ENCODE results near the gene SARNP.

DNA sequence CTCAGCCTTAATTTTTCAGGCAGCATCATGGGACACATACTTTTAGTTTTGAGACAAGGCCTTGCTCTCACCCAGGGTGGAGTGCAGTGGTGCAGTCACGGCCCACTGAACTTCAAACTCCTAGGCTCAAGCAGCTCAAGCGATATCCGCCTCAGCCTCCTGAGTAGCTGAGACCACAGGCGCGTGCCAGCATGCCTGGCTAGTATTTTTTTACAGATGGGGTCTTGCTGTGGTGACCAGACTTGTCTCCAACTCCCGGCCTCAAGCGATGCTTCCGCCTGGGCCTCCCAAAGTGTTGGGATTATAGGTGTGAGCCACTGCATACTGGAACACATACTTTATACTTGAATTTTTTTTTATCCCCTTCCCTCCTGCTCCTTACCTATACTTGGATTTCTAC is 94.6 kb downstream of the SARNP start:
- TF ChIP-seq CTCF (IDR thresholded peaks at IDR 0.05; ENCODE audit: poor library complexity), result no peak
- no peak for TF ChIP-seq EZH2phosphoT487 (IDR thresholded peaks at IDR 0.05; ENCODE audit: low read depth, severe bottlenecking, unreplicated experiment)

Measured in hepatocyte (in vitro differentiated cells).